ENCODE results near the gene INSL6. TPM values are rescaled to one million over a fixed set of nuclear protein-coding genes. Genes with fewer than 3 reads are reported as not detected.

Gene INSL6

GRCh38 chr9:5122116-5122515 lies 63.3 kb downstream of the INSL6 start:
- Histone ChIP-seq H2BK12ac (ENCODE audit: low read length) (no peak overlapping the region), H3K4ac (ENCODE audit: low read length) (no peak overlapping the region), H4K91ac (ENCODE audit: low read depth, low read length, poor library complexity) (no peak overlapping the region), H3K4me1 (ENCODE audit: control insufficient read depth in 2 of 2, insufficient read depth in 1 of 2, low read depth in 1 of 2, low read length in 2 of 2) (peaks cover 0 to 1% of the 10 kb centered on the region in 2 donors), H2BK15ac (ENCODE audit: low read length) (no peak overlapping the region), H3K79me1 (ENCODE audit: low read depth, low read length) (no peaks in the 10 kb centered on the region), H3K27ac (replicated peaks; ENCODE audit: low read length) (no peak overlapping the region), H3K18ac (ENCODE audit: low read length) (no peak overlapping the region), H3K9ac (ENCODE audit: low read depth, low read length, poor library complexity) (no peak overlapping the region), H3K23ac (ENCODE audit: low read depth, low read length, poor library complexity) (no peak overlapping the region), H3K4me2 (ENCODE audit: insufficient read depth, low read length, poor library complexity, severe bottlenecking) (no peak overlapping the region), H2AK5ac (ENCODE audit: low read depth, low read length) (no peak overlapping the region), H2BK120ac (ENCODE audit: low read depth, low read length) (no peak overlapping the region), H3K27me3 (ENCODE audit: control insufficient read depth in 3 of 3, insufficient read depth in 3 of 3, low read depth in 1 of 3, low read length in 3 of 3) (no peaks in the 10 kb centered on the region), H3K36me3 (replicated peaks in 1 of 2; ENCODE audit: control insufficient read depth in 2 of 2, insufficient read depth in 2 of 2, low read length in 2 of 2) (peaks cover 0 to 7% of the 10 kb centered on the region in 2 donors), H4K8ac (ENCODE audit: low read depth, low read length) (no peak overlapping the region), H3K9me3 (replicated peaks in 1 of 2; ENCODE audit: control insufficient read depth in 2 of 2, insufficient read depth in 1 of 2, low read depth in 1 of 2, low read length in 2 of 2) (peaks cover 0 to 2% of the 10 kb centered on the region in 2 donors), H3K14ac (ENCODE audit: low read length) (no peak overlapping the region), H2BK5ac (ENCODE audit: low read length) (no peak overlapping the region), H2AFZ (ENCODE audit: low read length) (no peak overlapping the region), H3K4me3 (ENCODE audit: low read length in 2 of 2) (no peak overlapping the region)
- no peak for DNase-seq (ENCODE audit: low spot score)
- WGBS, 2 donors (ENCODE audit: extremely low coverage in 2 of 2, insufficient read length in 2 of 2, insufficient replicate concordance in 1 of 2) = no CpG with 5 or more reads among the region's 1 CpG

DNA sequence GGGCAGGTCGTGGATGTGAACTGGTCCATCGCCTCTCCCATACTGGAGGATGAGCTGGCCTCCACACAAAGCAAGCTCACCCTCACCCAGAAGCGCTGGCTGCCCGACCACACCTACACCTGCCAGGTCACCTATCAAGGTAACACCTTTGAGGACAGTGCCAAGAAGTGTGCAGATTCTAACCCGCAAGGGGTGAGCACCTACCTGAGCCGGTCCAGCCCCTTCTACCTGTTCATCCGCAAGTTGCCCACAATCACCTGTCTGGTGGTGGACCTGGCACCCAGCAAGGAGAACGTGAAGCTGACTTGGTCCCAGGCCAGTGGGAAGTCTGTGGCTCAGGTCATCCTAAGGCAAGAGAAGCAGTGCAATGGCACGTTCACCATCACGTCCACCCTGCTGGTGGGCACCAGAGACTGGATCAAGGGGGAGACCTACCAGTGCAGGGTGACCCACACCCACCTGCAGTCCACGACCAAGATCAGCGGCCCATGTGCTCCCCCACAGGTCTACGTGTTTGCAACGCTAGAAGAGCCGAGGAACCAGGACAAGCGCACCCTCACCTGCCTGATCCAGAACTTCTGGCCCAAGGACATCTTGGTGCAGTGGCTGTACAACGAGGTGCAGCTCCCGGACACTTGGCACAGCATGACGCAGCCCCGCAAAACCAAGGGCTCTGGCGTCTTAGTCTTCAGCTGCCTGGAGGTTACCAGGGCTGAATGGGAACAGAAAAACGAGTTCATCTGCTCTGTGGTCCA lies 71.3 kb downstream of the INSL6 start:
- Histone ChIP-seq H3K9me3 (replicated peaks in 1 of 2; ENCODE audit: control insufficient read depth in 2 of 2, insufficient read depth in 1 of 2, low read depth in 1 of 2, low read length in 2 of 2) (peaks cover 0 to 4% of the 10 kb centered on the region in 2 donors), H2BK15ac (ENCODE audit: low read length) (no peak overlapping the region), H3K4me1 (ENCODE audit: control insufficient read depth in 2 of 2, insufficient read depth in 1 of 2, low read depth in 1 of 2, low read length in 2 of 2) (no peaks in the 10 kb centered on the region), H3K14ac (ENCODE audit: low read length) (no peak overlapping the region), H3K4me2 (ENCODE audit: insufficient read depth, low read length, poor library complexity, severe bottlenecking) (no peak overlapping the region), H3K27me3 (ENCODE audit: control insufficient read depth in 3 of 3, insufficient read depth in 3 of 3, low read depth in 1 of 3, low read length in 3 of 3) (no peaks in the 10 kb centered on the region), H3K23ac (ENCODE audit: low read depth, low read length, poor library complexity) (peak overlapping the region; percentile 85), H2BK120ac (ENCODE audit: low read depth, low read length) (no peak overlapping the region), H2BK5ac (ENCODE audit: low read length) (peak overlapping the region; percentile 29), H2AK5ac (ENCODE audit: low read depth, low read length) (no peak overlapping the region), H3K9ac (ENCODE audit: low read depth, low read length, poor library complexity) (peak overlapping the region; percentile 21), H2AFZ (ENCODE audit: low read length) (no peak overlapping the region), H3K18ac (ENCODE audit: low read length) (peak overlapping the region; percentile 76), H3K4me3 (ENCODE audit: low read length in 2 of 2) (peak overlapping the region in 1 of 2 donors; percentile 50), H4K8ac (ENCODE audit: low read depth, low read length) (no peak overlapping the region), H4K91ac (ENCODE audit: low read depth, low read length, poor library complexity) (no peak overlapping the region), H3K36me3 (replicated peaks in 1 of 2; ENCODE audit: control insufficient read depth in 2 of 2, insufficient read depth in 2 of 2, low read length in 2 of 2) (peaks cover 0 to 12% of the 10 kb centered on the region in 2 donors), H2BK12ac (ENCODE audit: low read length) (no peak overlapping the region), H3K27ac (replicated peaks; ENCODE audit: low read length) (no peak overlapping the region), H3K79me1 (ENCODE audit: low read depth, low read length) (peaks cover 2% of the 10 kb centered on the region), H3K4ac (ENCODE audit: low read length) (no peak overlapping the region)
- no CpG with 5 or more reads among the region's 22 CpGs for WGBS, 2 donors (ENCODE audit: extremely low coverage in 2 of 2, insufficient read length in 2 of 2, insufficient replicate concordance in 1 of 2)
- DNase-seq (ENCODE audit: low spot score) = no peak

Small RNA genes lying within 50 kb of the gene (small RNA-seq; reads per million reads assigned to genes)
- not detected for gene AL133547.1 (ENCODE audit: insufficient read depth)
